ENCODE measurements around the gene STXBP4. TPM values are rescaled to one million over a fixed set of nuclear protein-coding genes. Genes with fewer than 3 reads are reported as not detected.

STXBP4 gene
- total RNA-seq, 6 experiments from 2014 or later, result 9.4 to 12.9 (median 11.4) TPM

GRCh38 chr17:55040611-55041010 lies 72.0 kb downstream of the STXBP4 start:
- Mint-ChIP-seq H3K4me3 (no peak overlapping the region), H3K27me3 (ENCODE audit: insufficient read depth) (no peaks in the 10 kb centered on the region), H3K4me1 (ENCODE audit: low read depth) (0 out of 2 replicates have a peak, but pooled peaks cover 5% of the 10 kb centered on the region), H3K9me3 (no peaks in the 10 kb centered on the region), H3K36me3 (ENCODE audit: low read depth) (no peaks in the 10 kb centered on the region), H3K27ac (no peak overlapping the region)
- no peak for DNase-seq
- TF ChIP-seq CTCF (IDR thresholded peaks at IDR 0.05), result no peak

GRCh38 chr17:55053855-55054254 lies 85.3 kb downstream of the STXBP4 start:
- Mint-ChIP-seq H3K27ac (no peak overlapping the region), H3K9me3 (no peaks in the 10 kb centered on the region; the same call in 1 of the 2 replicates), H3K36me3 (ENCODE audit: low read depth) (no peaks in the 10 kb centered on the region), H3K27me3 (ENCODE audit: insufficient read depth) (no peaks in the 10 kb centered on the region; the same call in 1 of the 2 replicates), H3K4me3 (no peak overlapping the region), H3K4me1 (ENCODE audit: low read depth) (no peaks in the 10 kb centered on the region)
- peak; percentile 76 for TF ChIP-seq CTCF (IDR thresholded peaks at IDR 0.05)
- no peak for DNase-seq

GRCh38 chr17:55054429-55054828 lies 85.9 kb downstream of the STXBP4 start:
- TF ChIP-seq CTCF (IDR thresholded peaks at IDR 0.05), result no peak
- Mint-ChIP-seq H3K27me3 (ENCODE audit: insufficient read depth) (no peaks in the 10 kb centered on the region; the same call in 1 of the 2 replicates), H3K4me3 (no peak overlapping the region), H3K9me3 (no peaks in the 10 kb centered on the region), H3K36me3 (ENCODE audit: low read depth) (no peaks in the 10 kb centered on the region), H3K4me1 (ENCODE audit: low read depth) (no peaks in the 10 kb centered on the region), H3K27ac (no peak overlapping the region)
- DNase-seq, result no peak

GRCh38 chr17:55056526-55056925 lies 88.0 kb downstream of the STXBP4 start:
- no peaks in the 10 kb centered on the region for H3K9me3 Mint-ChIP-seq
- no peaks in the 10 kb centered on the region for H3K36me3 Mint-ChIP-seq (ENCODE audit: low read depth)
- H3K27me3 Mint-ChIP-seq (ENCODE audit: insufficient read depth), result no peaks in the 10 kb centered on the region; the same call in 1 of the 2 replicates
- no peaks in the 10 kb centered on the region for H3K4me1 Mint-ChIP-seq (ENCODE audit: low read depth)
- TF ChIP-seq CTCF (IDR thresholded peaks at IDR 0.05), result no peak
- DNase-seq, result no peak
- no peak overlapping the region for H3K4me3 Mint-ChIP-seq
- no peak overlapping the region for H3K27ac Mint-ChIP-seq

- Mint-ChIP-seq H3K4me1 (ENCODE audit: low read depth) (peaks cover under 1% of the 10 kb centered on the region), H3K27ac (no peak overlapping the region), H3K4me3 (no peak overlapping the region), H3K27me3 (ENCODE audit: insufficient read depth) (no peaks in the 10 kb centered on the region; the same call in 1 of the 2 replicates), H3K36me3 (ENCODE audit: low read depth) (no peaks in the 10 kb centered on the region), H3K9me3 (no peaks in the 10 kb centered on the region)
- TF ChIP-seq CTCF (IDR thresholded peaks at IDR 0.05), result no peak
- no peak for DNase-seq
Measured at GRCh38 chr17:55057184-55057583, 88.6 kb downstream of the STXBP4 start.

GRCh38 chr17:55059724-55060123 lies 91.2 kb downstream of the STXBP4 start:
- no peak for TF ChIP-seq CTCF (IDR thresholded peaks at IDR 0.05)
- DNase-seq, result no peak
- H3K36me3 Mint-ChIP-seq (ENCODE audit: low read depth), result no peaks in the 10 kb centered on the region
- peaks cover 10% of the 10 kb centered on the region for H3K4me1 Mint-ChIP-seq (ENCODE audit: low read depth)
- no peaks in the 10 kb centered on the region for H3K9me3 Mint-ChIP-seq
- H3K27me3 Mint-ChIP-seq (ENCODE audit: insufficient read depth), result no peaks in the 10 kb centered on the region
- H3K27ac Mint-ChIP-seq, result no peak overlapping the region
- no peak overlapping the region for H3K4me3 Mint-ChIP-seq

All from HFFc6 (cell line).